DMS53 treated with DMSO at 0.1 percent for 48 hours (cell line): ENCODE data around the gene NKX2-1.

Experiments used
- DNase-seq: peaks from one replicate; lab custom pipeline; 2025; ENCODE audit not compliant: unreplicated experiment; lab: John Stamatoyannopoulos, UW

The NKX2-1 gene

GRCh38 chr14:36518031-36518585 is 1.9 kb downstream of the NKX2-1 start:
- no peak for DNase-seq

- DNase-seq = no peak
Measured at GRCh38 chr14:36517242-36518030, 2.6 kb downstream of the NKX2-1 start.

- no peak for DNase-seq
Measured at GRCh38 chr14:36516719-36517241, 3.3 kb downstream of the NKX2-1 start.

DNA sequence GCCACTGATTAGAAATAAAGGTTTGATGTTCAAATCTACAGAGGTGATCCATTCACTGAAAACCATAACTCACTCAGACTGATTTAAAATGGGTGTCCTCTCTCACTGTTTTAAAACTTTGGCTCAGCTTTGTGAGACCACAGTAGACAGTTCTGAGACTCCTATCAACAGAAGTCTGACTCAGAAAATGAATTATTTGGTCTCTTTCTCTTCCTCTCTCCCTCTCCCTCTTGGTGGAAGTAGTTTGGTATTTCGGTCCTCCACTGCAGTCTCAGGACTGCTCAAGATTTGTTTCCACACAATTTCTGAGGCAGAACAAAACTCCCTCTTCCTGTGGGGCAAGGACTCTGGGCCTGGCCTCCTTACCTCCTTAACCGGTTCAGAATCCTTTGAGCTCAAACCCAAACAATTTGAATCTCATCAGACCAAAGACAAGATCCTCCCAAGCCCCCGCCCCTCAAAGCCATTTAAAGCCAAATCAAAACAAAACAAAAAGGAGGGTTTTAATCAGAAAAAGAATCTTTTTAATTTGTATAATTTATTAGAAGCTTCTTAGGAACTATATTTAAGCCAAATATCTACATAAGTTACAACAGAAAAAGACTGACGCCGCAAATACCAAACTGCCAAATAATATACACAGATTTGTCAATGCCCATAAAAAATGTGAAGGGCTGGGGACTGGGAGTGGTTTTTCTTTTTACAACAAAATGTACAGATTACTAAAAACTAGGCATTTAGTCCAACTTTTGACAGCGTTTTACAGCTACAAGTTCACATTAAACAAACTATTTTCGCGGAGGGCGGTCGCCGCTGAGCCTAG is 3.9 kb downstream of the NKX2-1 start:
- no peak for DNase-seq

GRCh38 chr14:36515105-36515593 is 4.9 kb downstream of the NKX2-1 start:
- no peak for DNase-seq

DNA sequence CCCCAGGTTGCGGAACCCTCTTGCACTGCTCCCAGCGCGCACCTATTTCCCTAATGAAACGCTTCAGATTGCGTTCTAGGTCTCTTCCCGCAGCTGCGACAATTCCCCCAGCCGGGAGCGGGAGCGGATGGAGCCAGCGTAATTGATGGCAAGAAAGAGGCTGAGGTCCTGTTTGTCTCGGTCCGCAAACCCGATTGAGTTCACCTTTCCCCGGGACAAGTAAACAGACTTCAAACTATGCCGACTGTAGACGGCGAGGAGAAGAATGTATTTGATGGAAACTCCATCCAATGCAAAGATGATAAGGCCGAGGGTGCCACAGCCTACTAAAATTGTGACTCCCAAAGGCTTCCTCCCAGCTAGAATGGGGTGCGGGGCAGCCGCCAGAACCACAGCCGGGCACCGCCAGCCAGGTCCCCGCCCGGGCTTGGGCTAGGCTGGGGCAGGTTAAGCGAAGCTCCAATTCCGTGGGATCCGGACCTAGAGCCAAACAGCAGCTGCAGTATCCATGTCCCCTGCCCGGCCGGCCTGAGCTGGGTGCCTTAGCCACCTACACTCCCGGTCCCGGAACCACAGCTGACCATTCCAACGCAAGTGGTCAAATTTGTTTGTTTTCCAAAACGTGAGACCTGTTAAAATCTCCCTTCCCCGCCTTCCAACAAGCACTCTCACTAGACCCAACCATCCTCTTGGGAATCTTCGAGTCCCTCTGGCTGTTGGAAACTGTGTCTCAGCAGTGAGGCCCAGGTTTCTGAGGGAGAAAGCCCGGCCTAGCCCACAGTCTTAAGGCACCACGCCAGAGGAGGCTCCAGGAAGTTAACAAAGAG is 5.5 kb downstream of the NKX2-1 start:
- peak; percentile 32 for DNase-seq

DNA sequence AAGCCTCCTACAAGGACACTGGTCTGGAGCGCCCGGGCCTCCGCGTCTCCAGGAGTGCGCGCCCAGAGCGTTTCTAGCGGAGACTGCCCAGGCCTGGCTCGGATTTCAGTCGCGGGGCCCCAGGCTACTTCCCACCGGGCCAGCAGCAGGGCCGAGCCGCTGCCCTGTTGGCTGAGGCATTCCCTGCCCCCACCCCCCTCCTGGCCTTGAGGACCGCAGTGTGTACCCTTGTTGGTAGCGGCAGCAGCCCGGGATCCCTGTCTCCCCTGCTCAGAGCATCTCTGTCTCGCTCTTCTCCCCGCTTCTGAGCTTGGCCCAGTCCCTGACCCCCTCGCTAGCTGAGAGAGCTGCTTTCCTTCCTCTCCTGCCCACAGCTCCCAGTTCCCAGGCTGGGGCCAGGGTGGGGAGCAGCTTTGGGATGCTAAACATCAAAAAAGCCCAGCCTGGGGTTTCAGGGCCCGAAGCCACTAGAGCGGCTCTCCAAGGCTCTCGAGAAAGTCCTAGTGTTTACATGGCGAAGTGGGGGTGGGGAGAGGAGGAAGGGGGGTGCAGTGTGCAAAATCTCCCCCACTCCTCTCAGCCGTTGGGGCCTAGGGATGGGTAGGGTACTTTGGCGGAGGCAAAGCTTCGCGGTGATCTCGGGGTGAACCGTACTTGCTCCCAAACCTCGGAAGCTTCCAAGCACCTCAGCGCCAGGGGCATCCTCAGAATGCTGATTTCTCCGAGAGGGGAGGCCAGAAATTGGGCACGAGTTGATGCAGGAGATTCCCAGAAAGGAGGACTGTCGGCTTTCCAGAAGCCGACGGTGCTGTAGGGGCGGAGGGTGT is 6.4 kb downstream of the NKX2-1 start:
- DNase-seq = no peak

DNA sequence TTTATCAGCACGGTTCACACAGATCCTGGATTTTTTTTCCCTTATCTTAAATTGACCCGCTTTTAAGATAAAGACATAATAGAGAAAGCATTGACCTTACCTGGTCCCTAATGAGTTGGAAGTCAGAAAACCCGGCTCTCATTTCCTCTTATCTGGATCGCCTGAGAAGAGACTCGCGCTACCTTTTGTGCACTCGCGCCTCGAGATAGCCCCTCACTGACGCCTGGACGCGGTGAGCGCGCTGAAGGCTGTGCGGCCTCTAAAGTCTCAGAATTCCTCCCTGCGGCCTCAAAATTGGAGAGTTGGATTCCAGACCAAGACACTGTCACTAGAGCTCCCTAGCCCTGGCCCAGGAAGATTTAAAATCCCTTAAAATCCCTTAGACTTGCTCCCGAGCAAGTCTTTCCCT is 7.0 kb downstream of the NKX2-1 start:
- no peak for DNase-seq

GRCh38 chr14:36512585-36513003 is 7.4 kb downstream of the NKX2-1 start:
- no peak for DNase-seq

DNA sequence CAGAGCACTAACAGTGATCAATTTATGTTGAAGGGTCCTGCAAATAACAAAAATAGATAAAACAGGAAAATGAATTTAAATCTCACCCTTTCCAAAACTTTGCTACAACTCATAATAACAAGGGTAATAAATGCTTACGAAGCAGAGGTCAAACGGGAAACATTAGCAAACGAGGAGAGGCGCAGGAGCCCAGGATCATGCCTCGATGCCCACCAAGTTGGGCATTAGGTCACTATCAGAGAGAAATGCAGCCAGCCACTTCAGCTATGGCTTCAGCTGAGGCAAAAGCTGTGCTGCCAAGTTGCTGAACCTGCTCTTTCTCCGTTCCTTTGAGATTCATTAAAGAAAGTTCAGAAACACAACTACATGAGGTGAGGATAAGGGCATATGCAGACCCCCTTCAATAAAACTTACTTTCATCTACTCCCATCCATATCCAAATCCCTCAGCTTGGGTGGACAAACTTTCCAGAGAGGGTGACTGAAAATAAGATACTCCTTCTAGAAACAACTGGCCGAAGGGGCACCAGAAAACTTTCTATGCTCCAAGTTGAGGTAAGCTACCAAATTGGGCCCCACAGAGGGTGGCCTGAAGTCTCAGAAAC is 7.9 kb downstream of the NKX2-1 start:
- no peak for DNase-seq

- DNase-seq = no peak
Measured at GRCh38 chr14:36510874-36511273, 9.2 kb downstream of the NKX2-1 start.

- DNase-seq = no peak
Measured at GRCh38 chr14:36510078-36510799, 9.8 kb downstream of the NKX2-1 start.

DNA sequence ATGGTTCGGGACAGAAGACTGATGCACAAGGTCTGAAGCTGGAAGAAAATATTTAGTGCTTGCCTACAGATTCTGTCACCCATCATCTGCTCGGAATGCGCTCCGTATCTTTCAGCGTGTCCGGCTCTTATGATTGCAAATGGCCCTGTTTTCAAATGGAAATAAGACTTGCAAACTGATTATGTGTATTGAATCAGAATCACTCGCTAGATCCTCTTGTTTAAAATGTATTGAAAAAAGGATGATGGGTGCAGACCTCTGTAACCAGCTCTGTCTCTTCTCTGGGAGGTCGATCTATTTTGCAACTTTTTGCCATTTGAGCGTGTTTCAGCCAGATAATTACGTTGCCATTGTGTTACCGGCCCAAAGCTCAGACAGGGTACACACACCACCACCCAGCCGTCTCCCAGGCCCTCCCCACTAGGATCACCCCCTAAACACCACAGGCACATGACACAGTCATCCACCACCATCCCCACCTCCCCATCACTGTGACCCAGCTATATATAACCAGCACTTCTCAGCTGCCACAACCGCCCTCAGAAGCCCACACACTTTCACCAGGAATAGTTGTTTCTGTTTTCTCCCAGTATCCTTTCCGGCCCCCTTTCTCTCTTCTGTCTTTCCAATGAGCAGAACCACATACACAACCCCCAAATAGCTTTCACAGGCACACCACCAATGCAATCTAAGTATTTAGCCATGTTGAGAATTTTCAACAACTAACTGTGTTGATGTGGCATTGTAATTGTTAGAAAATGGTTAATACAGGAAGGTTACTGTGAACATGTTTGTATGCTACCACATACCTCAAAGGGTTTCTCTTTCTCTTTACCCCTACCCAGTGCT is 10.7 kb downstream of the NKX2-1 start:
- DNase-seq = no peak

DNA sequence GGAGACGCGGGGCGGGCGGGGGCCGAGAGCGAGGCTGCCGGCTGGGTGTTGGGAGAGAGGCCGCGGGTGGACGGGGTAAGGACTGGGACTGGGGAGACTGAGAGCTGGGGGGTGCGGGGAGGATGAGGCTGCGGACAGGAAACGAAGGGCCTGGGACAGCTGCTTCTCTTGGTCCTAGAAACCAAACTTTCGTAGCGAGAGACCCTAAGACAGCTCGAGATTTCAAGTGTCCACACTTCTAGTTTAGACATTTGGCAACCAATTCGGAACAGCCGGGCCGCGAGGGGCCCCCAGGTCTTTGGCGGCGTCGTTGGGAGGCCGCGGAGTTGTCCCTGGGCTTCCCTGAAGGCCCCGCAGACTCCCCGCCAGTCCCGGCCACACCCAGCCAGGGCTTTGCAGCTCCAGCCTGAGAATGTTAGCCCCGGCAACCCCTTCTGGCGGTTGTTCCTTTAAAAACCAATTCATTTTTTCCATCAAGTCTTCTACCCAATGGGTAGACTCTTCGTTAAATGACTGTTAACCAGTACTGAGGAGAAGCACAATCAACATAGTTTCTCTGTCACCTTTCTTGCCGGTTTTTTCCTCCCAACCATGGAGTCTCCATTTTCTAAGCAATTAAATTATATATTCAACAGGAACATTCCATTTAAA is 11.5 kb downstream of the NKX2-1 start:
- DNase-seq = no peak

- no peak for DNase-seq
Measured at GRCh38 chr14:36507847-36508417, 12.1 kb downstream of the NKX2-1 start.

GRCh38 chr14:36506732-36507614 is 13.1 kb downstream of the NKX2-1 start:
- DNase-seq = no peak
